Activated CD4-positive, alpha-beta T cell treated with anti-CD3 and anti-CD28 coated beads for 24 hours (primary cell): ENCODE measurements around the gene MGAT4A.
"Not testable (repeated sequence)": the region's sequence is repeated elsewhere in the genome, so short reads cannot be mapped to it uniquely, and the experiment has no call there.

ENCODE experiments used
- DNase-seq, 2 donors: peaks; one replicate each; pipeline ENCODE4 v3.0.0-alpha.2; 2020; ENCODE audit warnings: low read depth in 2 of 2

The MGAT4A gene

GRCh38 chr2:98759827-98760625 lies 29.1 kb upstream of the MGAT4A start:
- no peak for DNase-seq

GRCh38 chr2:98759338-98759737 lies 28.4 kb upstream of the MGAT4A start:
- DNase-seq = no peak

GRCh38 chr2:98757904-98758421 lies 27.0 kb upstream of the MGAT4A start:
- DNase-seq = no peak

- DNase-seq = no peak
Observed at GRCh38 chr2:98753801-98754200, 22.9 kb upstream of the MGAT4A start.

GRCh38 chr2:98752711-98753110 lies 21.8 kb upstream of the MGAT4A start:
- not testable (repeated sequence) for DNase-seq

GRCh38 chr2:98751748-98752147 lies 20.8 kb upstream of the MGAT4A start:
- no peak for DNase-seq

GRCh38 chr2:98750593-98751282 lies 19.8 kb upstream of the MGAT4A start:
- DNase-seq = no peak

- DNase-seq = no peak
Observed at GRCh38 chr2:98749066-98749450, 18.1 kb upstream of the MGAT4A start.

- no peak for DNase-seq
Observed at GRCh38 chr2:98748292-98749065, 17.5 kb upstream of the MGAT4A start.

GRCh38 chr2:98747888-98748287 lies 17.0 kb upstream of the MGAT4A start:
- DNase-seq = no peak

GRCh38 chr2:98746426-98746825 lies 15.5 kb upstream of the MGAT4A start:
- no peak for DNase-seq

GRCh38 chr2:98744595-98744994 lies 13.7 kb upstream of the MGAT4A start:
- DNase-seq = no peak

- DNase-seq = no peak
Observed at GRCh38 chr2:98743835-98744234, 12.9 kb upstream of the MGAT4A start.

- DNase-seq = no peak
Observed at GRCh38 chr2:98739020-98739419, 8.1 kb upstream of the MGAT4A start.

GRCh38 chr2:98738304-98738703 lies 7.4 kb upstream of the MGAT4A start:
- DNase-seq = no peak

- no peak for DNase-seq
Observed at GRCh38 chr2:98737848-98738247, 6.9 kb upstream of the MGAT4A start.

GRCh38 chr2:98736464-98736889 lies 5.5 kb upstream of the MGAT4A start:
- DNase-seq = no peak

GRCh38 chr2:98734823-98735260 lies 3.9 kb upstream of the MGAT4A start:
- DNase-seq = no peak

GRCh38 chr2:98734162-98734561 lies 3.2 kb upstream of the MGAT4A start:
- DNase-seq = no peak

GRCh38 chr2:98732430-98733051 lies 1.6 kb upstream of the MGAT4A start:
- DNase-seq = no peak

- no peak for DNase-seq
Observed at GRCh38 chr2:98731894-98732349, 990 bp upstream of the MGAT4A start.

GRCh38 chr2:98730707-98731040 lies 258 bp downstream of the MGAT4A start:
- DNase-seq = peak; percentile 26 to 49
